MM.1S (cell line): ENCODE data around the gene KCNC1.

Experiments
- CTCF ChIP-seq: fragments of 300-600 bp; sonication (generic); IDR thresholded peaks from 2 replicates; pipeline ENCODE4 v1.5.1; 2016; ENCODE audit warnings: antibody characterized with exemption, low read length, mixed read lengths
- EZH2 ChIP-seq: fragments of 300-600 bp; sonication (generic); optimal IDR thresholded peaks from 2 replicates; pipeline ENCODE3; 2017; ENCODE audit warnings: low read depth, mild to moderate bottlenecking, antibody characterized with exemption, low read length, mixed read lengths
- EZH2phosphoT487 ChIP-seq: fragments of 300-600 bp; sonication (generic); IDR thresholded peaks from 2 replicates; pipeline ENCODE4 v1.6.1; 2018; ENCODE audit warnings: antibody characterized with exemption, low read length

- TF ChIP-seq CTCF, result no peak
- no peak for TF ChIP-seq EZH2
- TF ChIP-seq EZH2phosphoT487, result no peak
Measured at GRCh38 chr11:17771415-17771814, 36.8 kb downstream of the KCNC1 start.
